Activated naive CD4-positive, alpha-beta T cell treated with anti-CD3 and anti-CD28 coated beads, Interleukin-2, amount 50 U/mL, for 24 hours (primary cell): ENCODE data around the gene ACADL.

Source experiments
- H3K27ac Mint-ChIP-seq: one replicate; pipeline ENCODE4 v1.8.0; 2021; ENCODE audit warnings: mild to moderate bottlenecking, mixed read lengths
- H3K27me3 Mint-ChIP-seq: one replicate; pipeline ENCODE4 v1.8.0; 2021; ENCODE audit warnings: mixed read lengths
- H3K36me3 Mint-ChIP-seq: one replicate; pipeline ENCODE4 v1.8.0; 2021; ENCODE audit warnings: mixed read lengths
- H3K4me1 Mint-ChIP-seq: one replicate; pipeline ENCODE4 v1.8.0; 2021; ENCODE audit warnings: mixed read lengths
- H3K4me3 Mint-ChIP-seq: one replicate; pipeline ENCODE4 v1.8.0; 2021; ENCODE audit warnings: mild to moderate bottlenecking, mixed read lengths
- H3K9me3 Mint-ChIP-seq: one replicate; pipeline ENCODE4 v1.8.0; 2021; ENCODE audit warnings: mixed read lengths

The ACADL gene

GRCh38 chr2:210227290-210228088, 2.2 kb upstream of the ACADL start:
- H3K27ac Mint-ChIP-seq, result no peak overlapping the region
- no peaks in the 10 kb centered on the region for H3K36me3 Mint-ChIP-seq
- H3K4me3 Mint-ChIP-seq, result no peak overlapping the region
- H3K27me3 Mint-ChIP-seq, result peaks cover 39% of the 10 kb centered on the region
- H3K4me1 Mint-ChIP-seq, result peaks cover 6% of the 10 kb centered on the region
- H3K9me3 Mint-ChIP-seq, result no peaks in the 10 kb centered on the region

- peaks cover 43% of the 10 kb centered on the region for H3K27me3 Mint-ChIP-seq
- H3K4me3 Mint-ChIP-seq, result no peak overlapping the region
- no peaks in the 10 kb centered on the region for H3K9me3 Mint-ChIP-seq
- no peaks in the 10 kb centered on the region for H3K36me3 Mint-ChIP-seq
- H3K27ac Mint-ChIP-seq, result no peak overlapping the region
- H3K4me1 Mint-ChIP-seq, result peaks cover 6% of the 10 kb centered on the region
These were observed 976 bp upstream of the ACADL start for GRCh38 chr2:210226223-210226622.

GRCh38 chr2:210224591-210224940, 681 bp downstream of the ACADL start:
- Mint-ChIP-seq H3K9me3 (no peaks in the 10 kb centered on the region), H3K27me3 (peaks cover 43% of the 10 kb centered on the region), H3K27ac (no peak overlapping the region), H3K4me1 (peaks cover 6% of the 10 kb centered on the region), H3K36me3 (no peaks in the 10 kb centered on the region), H3K4me3 (no peak overlapping the region)

- Mint-ChIP-seq H3K36me3 (no peaks in the 10 kb centered on the region), H3K27ac (no peak overlapping the region), H3K27me3 (peaks cover 2% of the 10 kb centered on the region), H3K4me1 (no peaks in the 10 kb centered on the region), H3K9me3 (no peaks in the 10 kb centered on the region), H3K4me3 (no peak overlapping the region)
These were observed 10.1 kb downstream of the ACADL start for GRCh38 chr2:210215120-210215519.

- no peak overlapping the region for H3K27ac Mint-ChIP-seq
- no peaks in the 10 kb centered on the region for H3K36me3 Mint-ChIP-seq
- no peak overlapping the region for H3K4me3 Mint-ChIP-seq
- H3K27me3 Mint-ChIP-seq, result peaks cover 4% of the 10 kb centered on the region
- no peaks in the 10 kb centered on the region for H3K9me3 Mint-ChIP-seq
- no peaks in the 10 kb centered on the region for H3K4me1 Mint-ChIP-seq
These were observed 15.1 kb downstream of the ACADL start for GRCh38 chr2:210210185-210210584.

- Mint-ChIP-seq H3K27ac (no peak overlapping the region), H3K9me3 (no peaks in the 10 kb centered on the region), H3K36me3 (no peaks in the 10 kb centered on the region), H3K4me1 (no peaks in the 10 kb centered on the region), H3K27me3 (peaks cover 10% of the 10 kb centered on the region), H3K4me3 (no peak overlapping the region)
These were observed 17.3 kb downstream of the ACADL start for GRCh38 chr2:210207929-210208328.

GRCh38 chr2:210203558-210203957, 21.7 kb downstream of the ACADL start:
- Mint-ChIP-seq H3K27ac (no peak overlapping the region), H3K9me3 (no peaks in the 10 kb centered on the region), H3K36me3 (no peaks in the 10 kb centered on the region), H3K4me3 (no peak overlapping the region), H3K4me1 (no peaks in the 10 kb centered on the region), H3K27me3 (peaks cover 14% of the 10 kb centered on the region)

- H3K36me3 Mint-ChIP-seq, result no peaks in the 10 kb centered on the region
- no peak overlapping the region for H3K4me3 Mint-ChIP-seq
- no peak overlapping the region for H3K27ac Mint-ChIP-seq
- H3K4me1 Mint-ChIP-seq, result no peaks in the 10 kb centered on the region
- no peaks in the 10 kb centered on the region for H3K9me3 Mint-ChIP-seq
- H3K27me3 Mint-ChIP-seq, result peaks cover 14% of the 10 kb centered on the region
These were observed 22.1 kb downstream of the ACADL start for GRCh38 chr2:210203147-210203546.

- Mint-ChIP-seq H3K27me3 (peaks cover 11% of the 10 kb centered on the region), H3K36me3 (no peaks in the 10 kb centered on the region), H3K27ac (no peak overlapping the region), H3K4me1 (no peaks in the 10 kb centered on the region), H3K9me3 (no peaks in the 10 kb centered on the region), H3K4me3 (no peak overlapping the region)
These were observed 25.4 kb downstream of the ACADL start for GRCh38 chr2:210199854-210200253.

GRCh38 chr2:210199186-210199765, 26.0 kb downstream of the ACADL start:
- no peaks in the 10 kb centered on the region for H3K9me3 Mint-ChIP-seq
- H3K27ac Mint-ChIP-seq, result no peak overlapping the region
- H3K27me3 Mint-ChIP-seq, result peaks cover 9% of the 10 kb centered on the region
- H3K36me3 Mint-ChIP-seq, result no peaks in the 10 kb centered on the region
- H3K4me3 Mint-ChIP-seq, result no peak overlapping the region
- H3K4me1 Mint-ChIP-seq, result no peaks in the 10 kb centered on the region

GRCh38 chr2:210198326-210198725, 26.9 kb downstream of the ACADL start:
- no peaks in the 10 kb centered on the region for H3K4me1 Mint-ChIP-seq
- peaks cover 7% of the 10 kb centered on the region for H3K27me3 Mint-ChIP-seq
- H3K4me3 Mint-ChIP-seq, result no peak overlapping the region
- H3K9me3 Mint-ChIP-seq, result no peaks in the 10 kb centered on the region
- no peaks in the 10 kb centered on the region for H3K36me3 Mint-ChIP-seq
- no peak overlapping the region for H3K27ac Mint-ChIP-seq

- H3K27ac Mint-ChIP-seq, result no peak overlapping the region
- peaks cover 3% of the 10 kb centered on the region for H3K27me3 Mint-ChIP-seq
- no peak overlapping the region for H3K4me3 Mint-ChIP-seq
- no peaks in the 10 kb centered on the region for H3K4me1 Mint-ChIP-seq
- no peaks in the 10 kb centered on the region for H3K36me3 Mint-ChIP-seq
- H3K9me3 Mint-ChIP-seq, result no peaks in the 10 kb centered on the region
These were observed 27.5 kb downstream of the ACADL start for GRCh38 chr2:210197720-210198119.

GRCh38 chr2:210195101-210195852, 30.0 kb downstream of the ACADL start:
- H3K36me3 Mint-ChIP-seq, result no peaks in the 10 kb centered on the region
- H3K4me1 Mint-ChIP-seq, result no peaks in the 10 kb centered on the region
- H3K27ac Mint-ChIP-seq, result no peak overlapping the region
- H3K27me3 Mint-ChIP-seq, result peaks cover 1% of the 10 kb centered on the region
- H3K4me3 Mint-ChIP-seq, result no peak overlapping the region
- H3K9me3 Mint-ChIP-seq, result no peaks in the 10 kb centered on the region

- H3K4me1 Mint-ChIP-seq, result peaks cover 3% of the 10 kb centered on the region
- no peak overlapping the region for H3K27ac Mint-ChIP-seq
- no peak overlapping the region for H3K4me3 Mint-ChIP-seq
These were observed 34.9 kb downstream of the ACADL start for GRCh38 chr2:210190345-210190744.

GRCh38 chr2:210189452-210190138, 35.7 kb downstream of the ACADL start:
- Mint-ChIP-seq H3K27ac (no peak overlapping the region), H3K36me3 (no peaks in the 10 kb centered on the region), H3K4me1 (peaks cover 3% of the 10 kb centered on the region), H3K4me3 (no peak overlapping the region), H3K9me3 (no peaks in the 10 kb centered on the region), H3K27me3 (no peaks in the 10 kb centered on the region)

More at GRCh38 chr2:210190345-210190744, 34.9 kb downstream of the ACADL start:
- Mint-ChIP-seq H3K36me3 (no peaks in the 10 kb centered on the region), H3K9me3 (no peaks in the 10 kb centered on the region), H3K27me3 (no peaks in the 10 kb centered on the region)
